Upper lobe of right lung (tissue), 1 donor: ENCODE data around the gene SPINDOC. TPM values are rescaled to one million over a fixed set of nuclear protein-coding genes. Genes with fewer than 3 reads are reported as not detected.

ENCODE experiments used
- ATAC-seq: fragments of 200-7000 bp; cut with Tn5 transposase; one replicate; pipeline ENCODE4 v1.9.1; 2020; ENCODE audit warnings: mild to moderate bottlenecking, moderate library complexity
- DNase-seq: peaks from one replicate; pipeline ENCODE4 v3.0.0-alpha.2; 2020
- H3K27ac ChIP-seq: fragments of 200-600 bp; one replicate; pipeline ENCODE4 v1.8.0; 2022
- H3K27me3 ChIP-seq: fragments of 200-600 bp; one replicate; pipeline ENCODE4 v1.8.0; 2022; ENCODE audit warnings: mild to moderate bottlenecking
- H3K36me3 ChIP-seq: fragments of 200-600 bp; one replicate; pipeline ENCODE4 v1.8.0; 2022
- H3K4me1 ChIP-seq: fragments of 200-600 bp; one replicate; pipeline ENCODE4 v1.8.0; 2022
- H3K4me3 ChIP-seq: fragments of 200-600 bp; one replicate; pipeline ENCODE4 v1.8.0; 2022; ENCODE audit warnings: mild to moderate bottlenecking
- H3K9me3 ChIP-seq: fragments of 200-600 bp; one replicate; pipeline ENCODE4 v1.8.0; 2022
- CTCF ChIP-seq: fragments of 200-600 bp; IDR thresholded peaks from one replicate; pipeline ENCODE4 v1.8.0; 2022; ENCODE audit warnings: antibody characterized with exemption
- intact Hi-C: fragments of 100-400 bp; cut with DNase I; formaldehyde crosslinking; loops from one replicate; pipeline ENCODE4 v1.11.0; 2022
- total RNA-seq: library from RNA; stranded (reverse); fragmentation: NEBNext Ultra II Directional; extraction: Animal tissue kit (Norgen Biotek cat#: 25700); gene quantifications from one replicate; pipeline ENCODE4 v1.2.1, GENCODE V29; 2021
- donor health status: DM: no; HTN: yes; CAD: no; lungs with severe emphysema.

The SPINDOC gene
- total RNA-seq, 1 donor from 2014 or later = 20.3 TPM

GRCh38 chr11:63813563-63814382 is 517 bp downstream of the SPINDOC start:
- Histone ChIP-seq H3K27me3 (no peaks in the 10 kb centered on the region), H3K27ac (peak overlapping the region; percentile 83), H3K9me3 (no peaks in the 10 kb centered on the region), H3K36me3 (peaks cover 17% of the 10 kb centered on the region), H3K4me1 (peaks cover 25% of the 10 kb centered on the region), H3K4me3 (peak overlapping the region; percentile 94)
- no peak for TF ChIP-seq CTCF
- intact Hi-C loops = no loop called here
- DNase-seq = peak; percentile 77
- ATAC-seq = peak; percentile 61

- intact Hi-C loops = no loop called here
- TF ChIP-seq CTCF = no peak
- peaks cover 23% of the 10 kb centered on the region for H3K36me3 ChIP-seq
- DNase-seq (no peak), ATAC-seq (no peak)
- H3K4me3 ChIP-seq = peak overlapping the region; percentile 94
- no peaks in the 10 kb centered on the region for H3K27me3 ChIP-seq
- no peaks in the 10 kb centered on the region for H3K9me3 ChIP-seq
- H3K4me1 ChIP-seq = peaks cover 25% of the 10 kb centered on the region
- no peak overlapping the region for H3K27ac ChIP-seq
Measured at GRCh38 chr11:63814383-63814736, 1.1 kb downstream of the SPINDOC start.

- DNase-seq = no peak
- no peak for TF ChIP-seq CTCF
- Histone ChIP-seq H3K4me1 (peaks cover 25% of the 10 kb centered on the region), H3K36me3 (peaks cover 38% of the 10 kb centered on the region), H3K4me3 (no peak overlapping the region), H3K27me3 (no peaks in the 10 kb centered on the region), H3K9me3 (no peaks in the 10 kb centered on the region), H3K27ac (no peak overlapping the region)
- peak; percentile 37 for ATAC-seq
- intact Hi-C loops = no loop called here
Measured at GRCh38 chr11:63816166-63816565, 2.9 kb downstream of the SPINDOC start.

- DNase-seq = no peak
- Histone ChIP-seq H3K4me3 (no peak overlapping the region), H3K27ac (no peak overlapping the region), H3K27me3 (no peaks in the 10 kb centered on the region), H3K36me3 (peaks cover 44% of the 10 kb centered on the region), H3K4me1 (peaks cover 25% of the 10 kb centered on the region), H3K9me3 (no peaks in the 10 kb centered on the region)
- no peak for TF ChIP-seq CTCF
- ATAC-seq = no peak
- intact Hi-C loops = no loop called here
Measured at GRCh38 chr11:63816732-63817131, 3.5 kb downstream of the SPINDOC start.

GRCh38 chr11:63817758-63818498 is 4.7 kb downstream of the SPINDOC start:
- H3K27ac ChIP-seq = no peak overlapping the region
- H3K4me1 ChIP-seq = peaks cover 17% of the 10 kb centered on the region
- intact Hi-C loops = no loop called here
- no peak for TF ChIP-seq CTCF
- H3K4me3 ChIP-seq = no peak overlapping the region
- no peaks in the 10 kb centered on the region for H3K9me3 ChIP-seq
- no peak for DNase-seq
- H3K27me3 ChIP-seq = no peaks in the 10 kb centered on the region
- no peak for ATAC-seq
- H3K36me3 ChIP-seq = peaks cover 56% of the 10 kb centered on the region
